Raji (cell line): ENCODE measurements around the gene CEP112.

Experiments
- POLR2A ChIP-seq: IDR thresholded peaks from 2 replicates; pipeline ENCODE4 v1.6.1; 2011; ENCODE audit warnings: low read depth, low read length, control low read depth; ENCODE audit not compliant: insufficient read depth

Gene CEP112

DNA sequence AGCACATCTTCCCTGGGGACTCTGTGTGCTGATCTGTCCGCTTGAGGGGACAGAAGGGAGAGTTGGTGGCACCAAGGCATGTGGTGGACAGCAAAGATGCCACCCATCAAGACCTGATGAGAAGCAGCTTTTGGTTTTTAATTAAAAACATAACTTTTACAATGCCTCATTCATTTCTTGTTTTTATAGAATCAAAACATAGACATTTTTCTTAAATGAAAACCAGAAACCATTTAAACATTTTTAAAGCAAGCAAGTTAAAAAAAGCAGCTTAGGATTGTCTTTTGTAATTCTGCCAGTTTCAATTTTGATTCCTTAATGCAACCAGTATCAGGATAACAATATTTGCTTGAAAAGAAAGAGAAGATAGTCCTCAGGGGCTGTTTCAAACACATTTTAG lies 506.8 kb downstream of the CEP112 start:
- TF ChIP-seq POLR2A: no peak

DNA sequence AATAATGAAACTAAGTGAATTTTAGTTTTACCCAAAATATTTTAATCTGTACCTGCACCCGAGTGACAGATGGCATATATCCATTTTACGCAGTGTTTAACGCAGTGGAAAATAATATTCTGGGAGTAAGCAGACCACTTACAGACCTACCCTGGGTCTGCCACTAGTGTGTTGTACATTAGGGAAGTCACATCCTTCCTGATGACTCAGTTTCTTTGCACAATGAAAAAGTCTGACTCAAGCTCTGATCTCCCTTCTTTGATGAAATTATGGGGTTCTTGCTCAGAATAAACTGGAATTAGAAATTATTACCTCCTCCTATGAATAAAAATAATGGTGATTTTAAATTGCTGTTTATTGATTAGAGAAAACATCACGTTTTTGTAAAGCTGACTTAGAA lies 507.3 kb downstream of the CEP112 start:
- TF ChIP-seq POLR2A: no peak

- TF ChIP-seq POLR2A: no peak
Observed at GRCh38 chr17:65683428-65683827, 508.5 kb downstream of the CEP112 start.

- TF ChIP-seq POLR2A: no peak
Observed at GRCh38 chr17:65679165-65679845, 512.6 kb downstream of the CEP112 start.

DNA sequence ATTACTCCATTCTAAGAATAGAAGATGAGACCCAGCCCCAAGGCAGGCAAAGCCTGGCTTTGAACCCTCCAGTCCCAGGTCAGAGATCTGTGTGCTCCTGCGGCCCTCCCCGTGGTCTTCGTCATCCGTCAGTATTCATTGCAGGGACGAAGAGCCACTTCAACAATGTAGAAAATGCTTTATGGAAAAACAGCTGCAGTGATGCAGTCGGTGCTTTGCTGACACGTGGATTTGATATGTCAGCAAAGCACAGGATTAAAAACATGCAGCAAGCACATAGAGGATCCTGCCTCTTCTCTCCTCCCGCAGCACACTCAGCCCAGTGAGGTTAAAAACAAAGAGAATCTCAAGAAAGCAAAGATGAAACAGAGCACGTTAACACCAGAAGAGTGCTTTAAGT lies 513.4 kb downstream of the CEP112 start:
- TF ChIP-seq POLR2A: no peak

- TF ChIP-seq POLR2A: no peak
Observed at GRCh38 chr17:65677932-65678331, 514.0 kb downstream of the CEP112 start.

DNA sequence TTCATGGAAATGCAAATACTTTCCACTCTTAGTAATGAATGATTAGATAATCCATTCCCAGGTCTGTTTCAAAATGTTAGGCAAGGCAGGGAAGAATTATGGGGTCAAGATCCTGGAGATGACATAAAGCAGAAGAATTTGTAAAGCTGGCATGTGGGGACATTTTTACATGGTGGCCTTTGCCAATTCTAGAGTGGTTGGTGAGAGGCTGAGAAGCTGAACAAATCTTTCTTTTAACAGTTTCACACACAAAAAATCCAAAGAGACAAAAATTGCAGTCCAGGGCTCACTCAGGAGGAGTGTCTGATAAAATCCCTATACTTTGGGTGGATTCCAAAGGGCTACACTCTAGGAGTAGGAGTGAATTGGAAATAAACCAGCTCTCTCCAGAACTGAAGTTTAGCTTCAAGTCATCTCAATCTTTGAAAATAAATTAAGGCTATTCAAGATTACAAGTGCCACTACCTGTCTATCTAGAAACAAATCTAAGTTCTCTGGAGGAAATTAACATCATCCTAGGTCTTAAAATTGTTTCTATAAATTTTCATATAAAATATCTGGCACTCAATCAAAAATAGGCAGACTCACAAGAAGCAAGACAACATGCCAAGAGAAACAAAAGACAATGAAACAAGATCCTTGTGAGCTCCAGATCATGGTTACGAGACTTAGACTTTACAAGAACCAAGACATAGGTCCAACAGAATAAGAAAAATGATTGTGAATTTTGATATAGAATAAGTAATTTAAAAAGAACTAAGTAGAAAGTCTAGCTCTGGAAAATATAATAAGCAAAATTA lies 517.5 kb downstream of the CEP112 start:
- TF ChIP-seq POLR2A: no peak

GRCh38 chr17:65670667-65671371 lies 521.1 kb downstream of the CEP112 start:
- no peak for TF ChIP-seq POLR2A

- no peak for TF ChIP-seq POLR2A
Observed at GRCh38 chr17:65668211-65668610, 523.7 kb downstream of the CEP112 start.

DNA sequence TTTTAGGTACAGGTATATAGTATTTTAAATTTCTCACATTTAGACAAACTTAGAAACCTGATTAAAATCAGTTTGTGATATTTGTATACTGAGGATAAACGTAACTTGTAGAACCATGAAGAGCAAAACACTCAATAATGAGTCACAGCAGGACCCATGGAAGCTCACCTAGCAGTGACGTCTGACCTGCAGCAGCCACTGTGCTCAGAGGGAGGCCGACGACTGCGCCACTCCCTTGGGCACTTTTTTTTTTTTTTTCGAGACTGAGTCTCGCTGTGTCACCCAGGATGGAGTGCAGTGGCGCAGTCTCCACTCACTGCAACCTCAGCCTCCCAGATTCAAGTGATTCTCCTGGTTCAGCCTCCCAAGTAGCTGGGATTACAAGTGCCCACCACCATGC lies 524.3 kb downstream of the CEP112 start:
- TF ChIP-seq POLR2A: no peak

GRCh38 chr17:65666876-65667321 lies 525.0 kb downstream of the CEP112 start:
- TF ChIP-seq POLR2A: no peak

DNA sequence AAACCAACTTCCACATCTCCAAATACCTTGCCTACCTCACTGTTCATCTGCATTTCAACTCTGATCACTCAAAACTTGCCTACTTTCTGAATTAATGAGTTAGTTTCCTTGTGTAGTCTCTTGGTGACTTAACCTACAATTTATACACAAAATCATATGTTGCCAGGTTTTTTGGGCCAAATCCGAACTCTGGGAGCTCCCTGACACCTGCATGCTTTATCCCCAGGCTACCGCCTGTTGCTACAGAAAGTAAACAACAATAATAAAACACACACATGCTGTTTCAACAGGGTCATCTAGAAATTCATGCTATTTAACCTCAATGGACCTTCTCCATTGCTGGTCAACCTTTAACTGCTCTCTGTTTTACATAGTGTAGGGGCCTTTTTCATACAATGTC lies 526.0 kb downstream of the CEP112 start:
- TF ChIP-seq POLR2A: no peak

- no peak for TF ChIP-seq POLR2A
Observed at GRCh38 chr17:65664696-65665095, 527.2 kb downstream of the CEP112 start.

DNA sequence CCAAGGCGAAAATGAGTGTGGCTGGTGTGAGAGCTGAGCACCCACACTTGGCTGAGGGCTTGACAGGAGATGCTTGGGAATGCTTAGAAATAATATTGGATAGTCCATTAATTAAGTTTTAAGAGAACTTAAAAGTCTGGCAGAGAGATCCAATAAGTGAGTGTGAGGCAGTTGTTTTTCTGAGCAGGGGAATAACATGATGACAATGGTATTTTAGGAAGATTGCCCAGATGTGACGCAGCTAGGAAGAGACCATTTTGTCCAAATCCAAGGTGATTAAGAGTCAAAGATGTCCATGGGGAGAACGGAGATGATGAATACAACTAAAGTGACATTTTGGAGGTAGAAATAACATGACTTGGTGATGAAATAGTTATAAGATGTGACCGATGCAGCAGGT lies 527.7 kb downstream of the CEP112 start:
- TF ChIP-seq POLR2A: no peak

DNA sequence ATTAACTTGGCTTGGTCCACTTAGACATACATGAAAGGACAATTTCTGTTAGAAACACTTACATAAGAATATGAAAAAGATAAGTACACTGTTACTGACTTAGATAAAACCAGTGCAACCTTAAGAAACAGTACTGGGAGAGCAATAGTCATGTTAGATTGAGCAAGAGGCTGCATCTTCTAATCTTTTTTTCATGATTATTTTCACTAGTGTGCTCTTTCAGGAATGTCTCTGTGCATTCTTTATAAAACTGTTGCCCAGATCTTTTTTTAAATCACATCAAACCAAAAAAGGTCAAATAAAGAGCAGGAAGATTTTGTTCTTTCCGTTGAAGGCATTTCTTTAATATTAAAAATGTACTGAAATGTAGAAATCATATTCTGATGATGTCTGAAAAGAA lies 529.7 kb downstream of the CEP112 start:
- no peak for TF ChIP-seq POLR2A

GRCh38 chr17:65660947-65661346 lies 531.0 kb downstream of the CEP112 start:
- TF ChIP-seq POLR2A: no peak
